PFSK-1 (cell line): ENCODE data around the gene C1QTNF5.

Experiments used
- FOXP2 ChIP-seq: optimal IDR thresholded peaks from 2 replicates; pipeline ENCODE3; 2011; ENCODE audit warnings: borderline replicate concordance, control low read depth, inconsistent platforms; ENCODE audit not compliant: insufficient read depth; ENCODE audit errors: extremely low read length, extremely low read depth
- POLR2AphosphoS5 ChIP-seq: IDR thresholded peaks from 2 replicates; pipeline ENCODE4 v1.6.1; 2012; ENCODE audit warnings: low read depth, mild to moderate bottlenecking, control low read depth, low read length, moderate library complexity
- REST ChIP-seq, 2 experiments: IDR thresholded peaks; 2 replicates each; pipeline versions ENCODE4 v1.6.1 to v1.8.0; 2011 to 2012; ENCODE audit warnings: low read depth in 2 of 2, low read length in 2 of 2, control low read depth in 1 of 2, inconsistent platforms in 1 of 2, mild to moderate bottlenecking in 1 of 2, moderate library complexity in 1 of 2; ENCODE audit not compliant: insufficient read depth in 1 of 2
- SIN3A ChIP-seq: IDR thresholded peaks from 2 replicates; pipeline ENCODE4 v1.6.1; 2012; ENCODE audit warnings: mild to moderate bottlenecking, low read length, moderate library complexity, borderline replicate concordance; ENCODE audit not compliant: insufficient read depth
- TAF1 ChIP-seq: IDR thresholded peaks from 2 replicates; pipeline ENCODE4 v1.6.1; 2012; ENCODE audit warnings: low read length, control low read depth, borderline replicate concordance; ENCODE audit not compliant: insufficient read depth

DNA sequence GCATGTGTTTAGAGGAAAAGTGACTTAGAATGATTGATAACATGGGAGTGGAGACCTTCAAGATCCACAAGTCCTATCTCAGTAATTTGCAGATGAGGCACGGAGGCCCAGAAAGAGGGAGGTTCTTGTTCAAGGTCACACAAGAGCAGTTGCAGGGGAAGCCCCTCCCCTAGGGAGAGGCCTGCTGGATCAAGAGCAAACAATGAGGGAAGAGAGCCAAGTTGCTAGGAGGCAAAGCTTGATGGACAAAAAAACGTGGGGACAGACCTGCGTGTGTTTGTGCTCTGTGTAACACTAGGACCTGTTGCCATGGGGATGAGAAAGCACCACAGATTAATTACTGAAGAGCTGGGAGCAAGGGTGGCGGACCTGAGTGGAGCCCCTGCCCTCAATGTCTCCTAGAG lies 12.2 kb upstream of the C1QTNF5 start:
- TF ChIP-seq POLR2AphosphoS5 (no peak), REST (IDR thresholded peaks at IDR 0.05; ENCODE audit: insufficient read depth in 1 of 2, low read depth in 2 of 2, low read length in 2 of 2) (no peak), SIN3A (no peak), TAF1 (no peak), FOXP2 (no peak)
